Neural progenitor cell (in vitro differentiated cells): ENCODE results near the gene TBL1Y.

Experiments
- CTCF ChIP-seq: fragments of 200-600 bp; sonication (generic); IDR thresholded peaks from 2 replicates; pipeline ENCODE4 v1.5.1; 2017; ENCODE audit warnings: antibody characterized with exemption, mild to moderate bottlenecking
- EZH2 ChIP-seq: fragments of 200-600 bp; sonication (generic); IDR thresholded peaks from 2 replicates; pipeline ENCODE4 v1.6.1; 2017; ENCODE audit warnings: antibody characterized with exemption, mild to moderate bottlenecking, moderate library complexity
- EZH2phosphoT487 ChIP-seq: fragments of 200-600 bp; sonication (generic); IDR thresholded peaks from 2 replicates; pipeline ENCODE4 v1.6.1; 2017; ENCODE audit warnings: antibody characterized with exemption

GRCh38 chrY:6989886-6990620 lies 79.6 kb downstream of the TBL1Y start:
- TF ChIP-seq CTCF (no peak), EZH2 (no peak), EZH2phosphoT487 (no peak)
